Endothelial cell of umbilical vein (primary cell): ENCODE measurements around the gene GLI3. TPM values are rescaled to one million over a fixed set of nuclear protein-coding genes. Genes with fewer than 3 reads are reported as not detected.

ENCODE experiments used
- BruUV-seq: library from RNA; stranded (reverse); fragments of 400-500 nt; replicated peaks from 2 replicates; lab custom pipeline; 2021; lab: Mats Ljungman, UMichigan
- CTCF ChIA-PET: fragments of 300-600, 350-600 bp; sonication (Branson Sonifier 250); formaldehyde crosslinking; loops from one replicate; lab custom pipeline; 2021; ENCODE audit warnings: antibody characterized with exemption, inconsistent platforms; lab: Charles Lee
- POLR2A ChIA-PET: fragments of 300-600, 350-600 bp; sonication (Branson Sonifier 250); formaldehyde crosslinking; loops from one replicate; lab custom pipeline; 2021; ENCODE audit warnings: antibody characterized with exemption, inconsistent platforms; lab: Charles Lee
- DNase-seq: peaks from one replicate; pipeline ENCODE4 v3.0.0-alpha.2; 2011; ENCODE audit warnings: low read depth, low spot score
- FAIRE-seq: peaks from 2 replicates; lab custom pipeline; 2011; peaks lifted over from hg19 to GRCh38; lab: Jason Lieb, UNC
- H2AFZ ChIP-seq: 2 replicates; pipeline ENCODE4 v1.6.0; 2012; ENCODE audit warnings: low read depth, low read length, control low read depth, inconsistent platforms
- H3K27ac ChIP-seq: 2 replicates; pipeline ENCODE4 v1.5.1; 2011; ENCODE audit warnings: low read depth, mild to moderate bottlenecking, control low read depth, low read length, moderate library complexity; ENCODE audit not compliant: insufficient read depth
- H3K27me3 ChIP-seq, 2 experiments: 2 replicates each; pipeline versions ENCODE4 v1.6.0 to v1.6.1; 2011; ENCODE audit warnings: low read length in 2 of 2, mixed read lengths in 1 of 2; ENCODE audit not compliant: control insufficient read depth in 2 of 2, insufficient read depth in 2 of 2
- H3K36me3 ChIP-seq, 2 experiments: 2 replicates in 1 of 2; 3 replicates in 1 of 2; pipeline ENCODE4 v1.5.1; 2011; ENCODE audit warnings: low read length in 2 of 2, mild to moderate bottlenecking in 1 of 2, moderate library complexity in 1 of 2; ENCODE audit not compliant: control insufficient read depth in 2 of 2, insufficient read depth in 2 of 2; ENCODE audit errors: extremely low read depth in 1 of 2
- H3K4me1 ChIP-seq: 3 replicates; pipeline ENCODE4 v1.5.1; 2011; ENCODE audit warnings: mild to moderate bottlenecking, low read length; ENCODE audit not compliant: control insufficient read depth, insufficient read depth; ENCODE audit errors: extremely low read depth
- H3K4me2 ChIP-seq: 2 replicates; pipeline ENCODE4 v1.6.1; 2011; ENCODE audit warnings: low read length, control low read depth, mixed read lengths; ENCODE audit not compliant: insufficient read depth
- H3K4me3 ChIP-seq, 3 experiments: fragments of 200-600 bp in 1 of 3; sonication (generic), shearing (Covaris generic) in 1 of 3; replicated peaks in 1 of 3; 2 replicates each; pipeline ENCODE4 v1.5.1; 2011 to 2016; ENCODE audit warnings: control low read depth in 3 of 3, low read length in 3 of 3, mild to moderate bottlenecking in 2 of 3, inconsistent platforms in 1 of 3, low read depth in 1 of 3, moderate library complexity in 1 of 3; ENCODE audit not compliant: insufficient read depth in 1 of 3
- H3K79me2 ChIP-seq: 2 replicates; pipeline ENCODE4 v1.6.0; 2012; ENCODE audit warnings: low read length, inconsistent platforms; ENCODE audit not compliant: control insufficient read depth, insufficient read depth
- H3K9ac ChIP-seq: replicated peaks from 2 replicates; pipeline ENCODE3; 2011; ENCODE audit warnings: low read length, control low read depth; ENCODE audit not compliant: insufficient read depth; ENCODE audit errors: extremely low read depth
- H3K9me1 ChIP-seq: replicated peaks from 3 replicates; pipeline ENCODE4 v1.6.0; 2011; ENCODE audit warnings: mild to moderate bottlenecking, low read length; ENCODE audit not compliant: control insufficient read depth, insufficient read depth; ENCODE audit errors: extremely low read depth
- H3K9me3 ChIP-seq: replicated peaks from 2 replicates; pipeline ENCODE4 v1.5.1; 2012; ENCODE audit warnings: low read length, inconsistent platforms; ENCODE audit not compliant: control insufficient read depth, insufficient read depth
- H4K20me1 ChIP-seq: replicated peaks from 2 replicates; pipeline ENCODE3; 2011; ENCODE audit warnings: mild to moderate bottlenecking, low read length; ENCODE audit not compliant: control insufficient read depth, insufficient read depth; ENCODE audit errors: extremely low read depth
- EZH2 ChIP-seq: IDR thresholded peaks from 2 replicates; pipeline ENCODE4 v1.6.1; 2012; ENCODE audit warnings: borderline replicate concordance, low read depth, mild to moderate bottlenecking, moderate library complexity, low read length, inconsistent platforms; ENCODE audit not compliant: severe bottlenecking
- FOS ChIP-seq: IDR thresholded peaks from 2 replicates; pipeline ENCODE4 v1.6.1; 2011; ENCODE audit warnings: mild to moderate bottlenecking, low read length, moderate library complexity, borderline replicate concordance; ENCODE audit not compliant: insufficient read depth
- GATA2 ChIP-seq: IDR thresholded peaks from 2 replicates; pipeline ENCODE4 v1.7.0; 2011; ENCODE audit warnings: low read depth, mild to moderate bottlenecking, moderate library complexity, mixed read lengths, low read length; ENCODE audit not compliant: insufficient read length, insufficient read depth
- JUN ChIP-seq: IDR thresholded peaks from 2 replicates; pipeline ENCODE4 v1.6.1; 2011; ENCODE audit warnings: borderline replicate concordance, low read depth; ENCODE audit not compliant: insufficient read length, insufficient read depth
- MYC ChIP-seq: IDR thresholded peaks from one replicate; pipeline ENCODE4 v1.6.1; 2011; ENCODE audit warnings: mild to moderate bottlenecking, low read depth, low read length
- POLR2A ChIP-seq: IDR thresholded peaks from 2 replicates; pipeline ENCODE4 v1.6.1; 2012; ENCODE audit warnings: low read depth, mild to moderate bottlenecking, control low read depth, low read length
- POLR2AphosphoS5 ChIP-seq: IDR thresholded peaks from 2 replicates; pipeline ENCODE4 v1.6.1; 2012; ENCODE audit warnings: low read depth, mild to moderate bottlenecking, control low read depth, low read length, moderate library complexity; ENCODE audit not compliant: insufficient read depth
- dilution Hi-C: fragments of 300-500 bp; cut with MboI; formaldehyde crosslinking; loops from one replicate; pipeline ENCODE4 v1.15.0; 2019; ENCODE audit warnings: low sequenced_read_pairs; ENCODE audit not compliant: extremely low pct_ligation_motif_present
- intact Hi-C: fragments of 100-400 bp; cut with micrococcal nuclease; formaldehyde crosslinking; loops from one replicate; pipeline ENCODE4 v1.10.0; 2022
- polyA plus RNA-seq, 4 experiments: library from polyadenylated mRNA; depleted of rRNA in 3 of 4; stranded (reverse) in 3 of 4; unstranded in 1 of 4; fragments of >200 nt; gene quantifications; 2 replicates each; pipeline versions ENCODE4 v1.2.1 to v1.2.3, GENCODE V29; 2011 to 2012; ENCODE audit warnings: missing spikeins in 1 of 4
- total RNA-seq: library from RNA; stranded (reverse); gene quantifications from 2 replicates; pipeline ENCODE4 v1.2.3, GENCODE V29; 2021
- TF ChIP-seq, protein P1 (sequence below): IDR thresholded peaks from 2 replicates; pipeline ENCODE4 v1.6.1; 2011; ENCODE audit not compliant: insufficient read depth, insufficient read length
- TF ChIP-seq, protein P2 (sequence below), 2 donors: IDR thresholded peaks; 1 replicate in 1 of 2; 2 replicates in 1 of 2; pipeline ENCODE4 v1.5.1; 2011; ENCODE audit warnings: low read length in 2 of 2, mild to moderate bottlenecking in 2 of 2, moderate library complexity in 2 of 2, control low read depth in 1 of 2, inconsistent platforms in 1 of 2, low read depth in 1 of 2; ENCODE audit not compliant: insufficient read depth in 1 of 2; ENCODE audit errors: extremely low read depth in 1 of 2

Gene GLI3
- total and polyA plus RNA-seq, 2 donors (not counting 3 experiments of a cell fraction or from before 2014, with no cell fraction given), result 6.0 to 24.9 TPM

DNA sequence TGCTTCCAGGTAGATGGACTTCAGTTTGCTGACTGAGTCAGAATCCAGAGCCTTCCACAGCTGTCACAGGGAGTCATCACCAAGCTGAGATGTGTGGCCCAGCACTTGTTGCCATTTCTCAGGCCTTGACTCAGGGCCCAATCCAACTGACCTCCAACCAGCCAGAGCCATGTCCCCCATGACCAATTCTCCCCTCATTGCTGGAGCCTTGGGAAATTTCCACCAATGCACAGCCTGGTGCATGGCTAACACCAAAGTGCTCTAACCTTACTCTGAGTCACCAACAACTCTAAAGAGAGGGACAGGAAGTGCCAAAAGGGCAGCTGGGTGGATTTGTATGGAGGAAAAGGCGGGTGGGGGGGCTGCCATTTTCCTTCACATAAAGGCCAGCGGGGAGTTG is 13.4 kb upstream of the GLI3 start:
- no peak overlapping the region for H2AFZ ChIP-seq
- no peak overlapping the region for H3K9ac ChIP-seq
- CTCF ChIA-PET, result no interaction called here
- H3K4me2 ChIP-seq, result no peak overlapping the region
- H3K79me2 ChIP-seq, result no peaks in the 10 kb centered on the region
- POLR2A ChIA-PET, result no interaction called here
- no peaks in the 10 kb centered on the region for H3K36me3 ChIP-seq
- no TSS peak for BruUV-seq
- intact Hi-C loops, result no loop called here
- dilution Hi-C loops, result no loop called here
- H4K20me1 ChIP-seq, result no peaks in the 10 kb centered on the region
- no peaks in the 10 kb centered on the region for H3K9me3 ChIP-seq
- FAIRE-seq (no peak), DNase-seq (no peak)
- H3K9me1 ChIP-seq, result no peaks in the 10 kb centered on the region
- no peak overlapping the region for H3K27ac ChIP-seq
- TF ChIP-seq POLR2A (no peak), MYC (no peak), EZH2 (no peak), FOS (no peak), GATA2 (no peak), JUN (no peak), POLR2AphosphoS5 (no peak)
- TF ChIP-seq, protein P1, sequence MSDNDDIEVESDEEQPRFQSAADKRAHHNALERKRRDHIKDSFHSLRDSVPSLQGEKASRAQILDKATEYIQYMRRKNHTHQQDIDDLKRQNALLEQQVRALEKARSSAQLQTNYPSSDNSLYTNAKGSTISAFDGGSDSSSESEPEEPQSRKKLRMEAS, result no peak
- TF ChIP-seq, protein P2, sequence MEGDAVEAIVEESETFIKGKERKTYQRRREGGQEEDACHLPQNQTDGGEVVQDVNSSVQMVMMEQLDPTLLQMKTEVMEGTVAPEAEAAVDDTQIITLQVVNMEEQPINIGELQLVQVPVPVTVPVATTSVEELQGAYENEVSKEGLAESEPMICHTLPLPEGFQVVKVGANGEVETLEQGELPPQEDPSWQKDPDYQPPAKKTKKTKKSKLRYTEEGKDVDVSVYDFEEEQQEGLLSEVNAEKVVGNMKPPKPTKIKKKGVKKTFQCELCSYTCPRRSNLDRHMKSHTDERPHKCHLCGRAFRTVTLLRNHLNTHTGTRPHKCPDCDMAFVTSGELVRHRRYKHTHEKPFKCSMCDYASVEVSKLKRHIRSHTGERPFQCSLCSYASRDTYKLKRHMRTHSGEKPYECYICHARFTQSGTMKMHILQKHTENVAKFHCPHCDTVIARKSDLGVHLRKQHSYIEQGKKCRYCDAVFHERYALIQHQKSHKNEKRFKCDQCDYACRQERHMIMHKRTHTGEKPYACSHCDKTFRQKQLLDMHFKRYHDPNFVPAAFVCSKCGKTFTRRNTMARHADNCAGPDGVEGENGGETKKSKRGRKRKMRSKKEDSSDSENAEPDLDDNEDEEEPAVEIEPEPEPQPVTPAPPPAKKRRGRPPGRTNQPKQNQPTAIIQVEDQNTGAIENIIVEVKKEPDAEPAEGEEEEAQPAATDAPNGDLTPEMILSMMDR (IDR thresholded peaks at IDR 0.05; ENCODE audit: extremely low read depth in 1 of 2, insufficient read depth in 1 of 2, low read depth in 1 of 2, low read length in 2 of 2), result no peak
- no peak overlapping the region for H3K4me3 ChIP-seq
- no peaks in the 10 kb centered on the region for H3K4me1 ChIP-seq
- no peaks in the 10 kb centered on the region for H3K27me3 ChIP-seq
